Measurements from ENCODE around the gene ZNF746. TPM values are rescaled to one million over a fixed set of nuclear protein-coding genes. Genes with fewer than 3 reads are reported as not detected.

Gene ZNF746
- total and polyA plus RNA-seq, 10 of the 15 experiments (the other 5 are each of a cell fraction or from before 2014, with no cell fraction given): 1.2 to 19.0 (median 6.3) TPM

- no peak for TF ChIP-seq USF1 (IDR thresholded peaks at IDR 0.05; ENCODE audit: borderline replicate concordance, extremely low read length, insufficient read depth, low read depth, low read length)
- TF ChIP-seq KDM1A (IDR thresholded peaks at IDR 0.05; ENCODE audit: borderline replicate concordance): no peak
- TF ChIP-seq ZNF274 (IDR thresholded peaks at IDR 0.05; ENCODE audit: insufficient read depth, insufficient read length): no peak
- TF ChIP-seq, protein P1, sequence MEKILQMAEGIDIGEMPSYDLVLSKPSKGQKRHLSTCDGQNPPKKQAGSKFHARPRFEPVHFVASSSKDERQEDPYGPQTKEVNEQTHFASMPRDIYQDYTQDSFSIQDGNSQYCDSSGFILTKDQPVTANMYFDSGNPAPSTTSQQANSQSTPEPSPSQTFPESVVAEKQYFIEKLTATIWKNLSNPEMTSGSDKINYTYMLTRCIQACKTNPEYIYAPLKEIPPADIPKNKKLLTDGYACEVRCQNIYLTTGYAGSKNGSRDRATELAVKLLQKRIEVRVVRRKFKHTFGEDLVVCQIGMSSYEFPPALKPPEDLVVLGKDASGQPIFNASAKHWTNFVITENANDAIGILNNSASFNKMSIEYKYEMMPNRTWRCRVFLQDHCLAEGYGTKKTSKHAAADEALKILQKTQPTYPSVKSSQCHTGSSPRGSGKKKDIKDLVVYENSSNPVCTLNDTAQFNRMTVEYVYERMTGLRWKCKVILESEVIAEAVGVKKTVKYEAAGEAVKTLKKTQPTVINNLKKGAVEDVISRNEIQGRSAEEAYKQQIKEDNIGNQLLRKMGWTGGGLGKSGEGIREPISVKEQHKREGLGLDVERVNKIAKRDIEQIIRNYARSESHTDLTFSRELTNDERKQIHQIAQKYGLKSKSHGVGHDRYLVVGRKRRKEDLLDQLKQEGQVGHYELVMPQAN (conservative IDR thresholded peaks at IDR 0.05): peak; percentile 63; the same call in 1 of the 2 replicates
- no peak for TF ChIP-seq FOXK2 (IDR thresholded peaks at IDR 0.05)
- TF ChIP-seq SMARCA5 (IDR thresholded peaks at IDR 0.05): 0 out of 2 replicates have a peak, but pooled peaks have one; percentile 84
- peak; percentile 96 for TF ChIP-seq YY1 (IDR thresholded peaks at IDR 0.05; ENCODE audit: low read depth, low read length)
- no peak for TF ChIP-seq SUPT20H (IDR thresholded peaks at IDR 0.05; ENCODE audit: borderline replicate concordance, control insufficient read depth, low read depth, low read length)
- peak; percentile 93 for TF ChIP-seq IKZF1 (conservative IDR thresholded peaks at IDR 0.05)
- TF ChIP-seq, protein P2, sequence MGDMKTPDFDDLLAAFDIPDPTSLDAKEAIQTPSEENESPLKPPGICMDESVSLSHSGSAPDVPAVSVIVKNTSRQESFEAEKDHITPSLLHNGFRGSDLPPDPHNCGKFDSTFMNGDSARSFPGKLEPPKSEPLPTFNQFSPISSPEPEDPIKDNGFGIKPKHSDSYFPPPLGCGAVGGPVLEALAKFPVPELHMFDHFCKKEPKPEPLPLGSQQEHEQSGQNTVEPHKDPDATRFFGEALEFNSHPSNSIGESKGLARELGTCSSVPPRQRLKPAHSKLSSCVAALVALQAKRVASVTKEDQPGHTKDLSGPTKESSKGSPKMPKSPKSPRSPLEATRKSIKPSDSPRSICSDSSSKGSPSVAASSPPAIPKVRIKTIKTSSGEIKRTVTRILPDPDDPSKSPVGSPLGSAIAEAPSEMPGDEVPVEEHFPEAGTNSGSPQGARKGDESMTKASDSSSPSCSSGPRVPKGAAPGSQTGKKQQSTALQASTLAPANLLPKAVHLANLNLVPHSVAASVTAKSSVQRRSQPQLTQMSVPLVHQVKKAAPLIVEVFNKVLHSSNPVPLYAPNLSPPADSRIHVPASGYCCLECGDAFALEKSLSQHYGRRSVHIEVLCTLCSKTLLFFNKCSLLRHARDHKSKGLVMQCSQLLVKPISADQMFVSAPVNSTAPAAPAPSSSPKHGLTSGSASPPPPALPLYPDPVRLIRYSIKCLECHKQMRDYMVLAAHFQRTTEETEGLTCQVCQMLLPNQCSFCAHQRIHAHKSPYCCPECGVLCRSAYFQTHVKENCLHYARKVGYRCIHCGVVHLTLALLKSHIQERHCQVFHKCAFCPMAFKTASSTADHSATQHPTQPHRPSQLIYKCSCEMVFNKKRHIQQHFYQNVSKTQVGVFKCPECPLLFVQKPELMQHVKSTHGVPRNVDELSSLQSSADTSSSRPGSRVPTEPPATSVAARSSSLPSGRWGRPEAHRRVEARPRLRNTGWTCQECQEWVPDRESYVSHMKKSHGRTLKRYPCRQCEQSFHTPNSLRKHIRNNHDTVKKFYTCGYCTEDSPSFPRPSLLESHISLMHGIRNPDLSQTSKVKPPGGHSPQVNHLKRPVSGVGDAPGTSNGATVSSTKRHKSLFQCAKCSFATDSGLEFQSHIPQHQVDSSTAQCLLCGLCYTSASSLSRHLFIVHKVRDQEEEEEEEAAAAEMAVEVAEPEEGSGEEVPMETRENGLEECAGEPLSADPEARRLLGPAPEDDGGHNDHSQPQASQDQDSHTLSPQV (IDR thresholded peaks at IDR 0.05): no peak
- no peak for TF ChIP-seq YBX1 (IDR thresholded peaks at IDR 0.05)
- TF ChIP-seq ELK1 (IDR thresholded peaks at IDR 0.05; ENCODE audit: low read depth, low read length): no peak
- peak; percentile 12; the same call in 1 of the 2 replicates for TF ChIP-seq MAX (IDR thresholded peaks at IDR 0.05; ENCODE audit: low read depth, low read length)
- no peak for TF ChIP-seq TCF7 (IDR thresholded peaks at IDR 0.05; ENCODE audit: borderline replicate concordance)
- TF ChIP-seq EP300 (IDR thresholded peaks at IDR 0.05; ENCODE audit: borderline replicate concordance in 1 of 2, control insufficient read depth in 1 of 2, low read depth in 2 of 2, low read length in 2 of 2): no peak
- TF ChIP-seq PAX5 (IDR thresholded peaks at IDR 0.05; ENCODE audit: borderline replicate concordance, low read depth, low read length): no peak
- TF ChIP-seq BMI1 (IDR thresholded peaks at IDR 0.05; ENCODE audit: borderline replicate concordance): no peak
- TF ChIP-seq SP1 (IDR thresholded peaks at IDR 0.05; ENCODE audit: low read depth, low read length): peak; percentile 21
- no peak for TF ChIP-seq NFYB (IDR thresholded peaks at IDR 0.05; ENCODE audit: insufficient read depth, low read depth, low read length)
- TF ChIP-seq PKNOX1 (IDR thresholded peaks at IDR 0.05): 0 out of 2 replicates have a peak, but pooled peaks have one; percentile 14
Observed at GRCh38 chr7:149460493-149461277, 36.9 kb downstream of the ZNF746 start, which contains the start of gene ZNF777 (continued).
